IPS-20b (cell line): Measurements from ENCODE around the gene GUCA1A.

Source experiments
- H3K27ac ChIP-seq: one replicate; pipeline ENCODE4 v1.5.1; 2013; ENCODE audit warnings: low read length
- H3K27me3 ChIP-seq: 2 replicates; pipeline ENCODE4 v1.6.1; 2013; ENCODE audit warnings: mild to moderate bottlenecking, low read length, inconsistent platforms; ENCODE audit not compliant: insufficient read depth
- H3K36me3 ChIP-seq: 2 replicates; pipeline ENCODE4 v1.6.1; 2013; ENCODE audit warnings: low read depth, mild to moderate bottlenecking, inconsistent platforms, low read length, moderate library complexity; ENCODE audit not compliant: insufficient read depth
- H3K4me1 ChIP-seq: 2 replicates; pipeline ENCODE4 v1.6.1; 2013; ENCODE audit warnings: mild to moderate bottlenecking, control low read depth, inconsistent platforms, low read length, moderate library complexity; ENCODE audit not compliant: insufficient read depth
- H3K4me3 ChIP-seq: 2 replicates; pipeline ENCODE4 v1.5.1; 2013; ENCODE audit warnings: mild to moderate bottlenecking, low read length, inconsistent platforms
- H3K9ac ChIP-seq: 2 replicates; pipeline ENCODE4 v1.6.1; 2013; ENCODE audit warnings: low read depth, mild to moderate bottlenecking, inconsistent platforms, low read length, moderate library complexity
- H3K9me3 ChIP-seq: 2 replicates; pipeline ENCODE4 v1.6.1; 2013; ENCODE audit warnings: mild to moderate bottlenecking, low read depth, low read length, inconsistent platforms; ENCODE audit not compliant: insufficient read depth

GUCA1A gene

DNA sequence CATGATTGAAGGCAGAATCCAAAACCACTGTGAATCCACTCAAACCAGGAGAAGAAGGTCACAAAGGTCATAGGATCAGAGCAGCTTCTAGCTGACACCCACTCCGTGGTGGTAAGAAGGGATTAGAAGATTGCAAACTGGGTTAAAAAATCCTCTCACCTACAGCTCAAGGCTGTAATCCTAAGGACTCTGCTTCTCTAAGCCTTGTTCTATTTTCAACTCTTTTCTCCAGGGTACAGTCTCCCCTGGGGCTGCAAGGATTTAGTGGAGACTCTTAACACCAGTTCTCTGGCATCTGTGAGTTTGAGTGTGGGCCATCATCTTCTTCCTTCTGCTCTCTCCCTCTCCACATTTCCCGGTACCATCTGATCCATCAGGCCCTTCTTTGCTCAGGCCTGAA is at the start of gene GUCA1A:
GUCA1A (plus strand) TSS at position 264 of the 400 bp plus-strand sequence. CDS start 250 bp downstream, outside the sequence.
- H3K27ac ChIP-seq = no peak within 1 kb of the TSS
- 0 out of 2 replicates have a peak, but pooled peaks cover 4% of the 10 kb centered on the region for H3K27me3 ChIP-seq
- H3K4me1 ChIP-seq = peaks cover 10% of the 10 kb centered on the region; the same call in 1 of the 2 replicates
- H3K36me3 ChIP-seq = no peaks in the 10 kb centered on the region
- no peak within 1 kb of the TSS for H3K9ac ChIP-seq
- no peaks in the 10 kb centered on the region for H3K9me3 ChIP-seq
- no peak within 1 kb of the TSS for H3K4me3 ChIP-seq

DNA sequence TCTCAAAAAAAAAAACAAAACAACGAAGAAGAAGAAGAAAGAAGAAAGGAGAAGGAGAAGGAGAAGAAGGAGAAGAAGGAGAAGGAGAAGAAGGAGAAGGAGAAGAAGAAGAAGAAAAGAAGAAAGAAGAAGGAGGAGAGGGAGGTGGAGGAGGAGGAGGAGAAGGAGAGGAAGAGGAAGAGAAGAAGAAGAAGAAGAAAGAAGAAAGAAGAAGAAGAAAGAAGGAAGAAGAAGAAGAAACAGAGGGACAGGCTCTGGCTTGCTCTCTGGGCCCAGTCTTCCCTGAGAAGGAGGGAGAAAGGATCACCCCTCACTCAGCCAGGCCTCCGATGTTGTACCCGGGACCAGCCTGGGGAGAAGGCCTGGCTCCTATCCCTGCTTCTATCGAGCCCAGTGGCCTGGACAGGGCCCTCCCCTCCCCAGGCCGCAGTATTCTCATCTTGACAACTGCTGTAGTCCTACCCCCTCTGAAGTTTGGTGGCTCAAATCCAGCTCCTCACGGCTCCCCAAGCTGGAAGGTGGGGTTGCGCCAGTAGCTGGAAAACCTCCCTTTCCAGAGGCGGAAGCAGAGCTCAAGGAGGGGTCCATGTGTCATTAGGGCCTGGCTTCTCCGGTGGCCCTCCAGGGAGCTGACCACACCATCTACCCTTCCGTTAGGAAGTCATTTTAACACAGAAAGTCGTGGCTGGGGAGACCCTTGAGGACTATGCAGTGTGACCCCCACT is 49.6 kb upstream of the GUCA1A start:
- Histone ChIP-seq H3K4me3 (no peak overlapping the region), H3K36me3 (peaks cover 54% of the 10 kb centered on the region), H3K27ac (no peak overlapping the region), H3K9ac (no peak overlapping the region), H3K4me1 (no peaks in the 10 kb centered on the region), H3K27me3 (no peaks in the 10 kb centered on the region), H3K9me3 (no peaks in the 10 kb centered on the region)

DNA sequence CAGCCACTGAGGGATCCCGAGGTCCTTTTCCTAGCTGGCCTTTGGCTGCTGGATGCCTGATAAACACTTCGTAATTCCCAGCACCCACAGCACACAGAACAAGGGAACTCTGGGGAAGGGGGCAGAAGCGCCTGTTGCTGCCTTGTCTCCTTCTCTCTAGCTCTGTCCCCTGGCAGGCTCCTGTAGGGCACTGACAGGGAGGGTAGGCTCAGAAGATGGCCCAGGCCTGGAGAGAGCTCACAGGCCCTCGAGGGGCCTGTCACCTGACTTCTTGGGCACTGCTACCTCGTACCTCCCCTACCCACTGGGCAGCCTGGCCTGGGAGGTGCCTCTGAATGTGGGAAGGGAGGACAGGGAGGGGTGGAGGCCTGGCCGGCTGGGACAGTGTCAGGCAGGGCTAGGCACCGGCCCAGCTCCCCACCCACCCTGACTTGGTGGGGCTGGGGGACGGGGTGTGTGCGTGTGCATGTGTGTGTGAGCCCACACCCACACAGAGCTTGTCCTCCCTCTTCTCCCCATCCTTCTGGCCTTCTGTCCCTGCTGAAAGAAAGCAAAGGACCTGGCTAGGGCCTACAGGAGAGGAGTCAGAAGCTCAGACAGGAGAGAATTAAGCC is 48.8 kb upstream of the GUCA1A start:
- Histone ChIP-seq H3K9me3 (no peaks in the 10 kb centered on the region), H3K4me3 (no peak overlapping the region), H3K4me1 (no peaks in the 10 kb centered on the region), H3K36me3 (peaks cover 62% of the 10 kb centered on the region), H3K27me3 (no peaks in the 10 kb centered on the region), H3K9ac (no peak overlapping the region), H3K27ac (no peak overlapping the region)

DNA sequence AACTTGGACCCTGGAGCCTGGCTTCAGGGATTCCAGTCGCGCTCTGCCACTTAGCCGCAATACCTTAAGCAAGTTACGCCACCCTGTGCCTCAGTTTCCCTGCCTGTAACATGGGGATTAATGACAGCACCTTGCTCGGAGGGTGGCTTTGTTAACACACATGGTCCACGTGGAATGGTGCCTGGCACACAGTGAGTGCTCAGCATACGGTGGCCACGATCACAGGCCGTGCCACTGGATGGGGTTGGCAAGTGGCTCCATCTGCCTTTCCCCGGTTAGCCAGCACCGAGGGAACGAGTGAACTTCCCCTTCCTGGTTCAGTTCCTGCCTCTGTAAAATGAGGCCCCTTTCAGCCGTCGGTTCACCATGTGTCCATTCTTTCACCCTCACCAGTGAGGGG is 47.9 kb upstream of the GUCA1A start:
- no peaks in the 10 kb centered on the region for H3K4me1 ChIP-seq
- H3K27ac ChIP-seq = no peak overlapping the region
- H3K4me3 ChIP-seq = no peak overlapping the region
- H3K9me3 ChIP-seq = no peaks in the 10 kb centered on the region
- no peak overlapping the region for H3K9ac ChIP-seq
- peaks cover 71% of the 10 kb centered on the region for H3K36me3 ChIP-seq
- no peaks in the 10 kb centered on the region for H3K27me3 ChIP-seq

DNA sequence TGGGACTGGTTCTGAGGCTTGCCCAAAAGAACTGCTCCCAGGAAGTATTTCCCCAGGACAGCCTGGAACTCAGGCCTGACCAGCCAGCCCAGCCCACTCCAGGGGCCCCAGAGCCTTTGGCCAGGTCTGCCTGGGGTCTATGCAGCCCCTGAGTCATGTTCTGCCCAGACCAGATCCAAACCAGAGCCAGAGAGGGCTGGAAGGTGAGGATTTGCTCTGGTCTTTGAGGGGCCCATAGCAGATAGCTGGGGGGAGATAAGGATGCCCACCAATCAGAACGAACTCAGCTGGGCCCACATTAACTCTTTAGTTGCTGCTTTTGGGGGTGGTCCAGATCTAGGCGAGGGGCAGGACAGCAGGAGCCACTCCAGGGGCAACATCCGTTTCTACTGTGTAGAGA is 47.5 kb upstream of the GUCA1A start:
- H3K27me3 ChIP-seq = no peaks in the 10 kb centered on the region
- peaks cover 76% of the 10 kb centered on the region for H3K36me3 ChIP-seq
- no peak overlapping the region for H3K27ac ChIP-seq
- H3K9me3 ChIP-seq = no peaks in the 10 kb centered on the region
- no peaks in the 10 kb centered on the region for H3K4me1 ChIP-seq
- H3K4me3 ChIP-seq = no peak overlapping the region
- H3K9ac ChIP-seq = no peak overlapping the region

DNA sequence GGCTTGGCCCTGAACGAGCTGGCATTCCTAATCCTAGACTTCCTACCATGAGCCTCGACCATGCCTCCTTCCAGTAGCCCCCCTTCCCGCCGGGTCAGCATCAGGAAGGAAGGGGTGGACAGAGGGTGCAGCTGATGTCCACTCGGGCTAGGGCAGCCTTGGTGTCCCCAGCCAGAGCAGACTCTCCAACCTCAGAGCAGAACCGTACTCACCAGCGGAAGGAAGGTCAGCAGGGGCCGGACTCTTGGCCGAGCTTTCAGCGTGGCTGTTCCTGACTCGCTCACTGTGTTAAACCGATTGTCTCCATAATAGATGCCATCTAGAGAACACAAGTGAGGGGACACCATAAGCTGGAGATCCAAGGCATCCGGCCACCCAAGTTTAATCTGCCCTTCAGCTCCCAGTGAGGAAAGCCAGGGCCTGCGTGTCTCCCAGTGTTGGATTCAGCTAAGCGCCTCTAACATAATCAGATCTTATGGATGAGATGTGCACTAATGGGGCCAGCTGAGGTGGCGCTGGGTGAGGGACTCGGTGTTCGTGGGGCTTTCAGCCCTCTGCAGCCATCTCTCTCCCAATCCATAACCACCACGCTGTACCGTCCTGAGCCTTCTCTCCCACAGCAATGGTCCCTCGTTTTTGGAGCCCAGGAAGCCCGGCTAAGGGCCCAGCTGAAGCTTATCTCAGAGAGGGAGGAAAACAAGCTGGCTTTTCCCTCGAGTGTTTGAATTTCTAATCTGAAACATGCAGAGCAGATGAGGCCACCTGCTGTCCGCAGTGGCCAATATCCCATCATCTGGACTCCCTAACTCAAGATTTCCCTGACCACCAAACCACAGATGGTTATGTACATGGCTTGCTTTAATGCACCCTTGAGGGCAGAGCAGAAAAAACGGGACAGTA is 44.5 kb upstream of the GUCA1A start:
- no peak overlapping the region for H3K27ac ChIP-seq
- no peaks in the 10 kb centered on the region for H3K9me3 ChIP-seq
- H3K4me3 ChIP-seq = no peak overlapping the region
- H3K27me3 ChIP-seq = no peaks in the 10 kb centered on the region
- peaks cover 78% of the 10 kb centered on the region for H3K36me3 ChIP-seq
- H3K9ac ChIP-seq = no peak overlapping the region
- peaks cover 5% of the 10 kb centered on the region; the same call in 1 of the 2 replicates for H3K4me1 ChIP-seq

DNA sequence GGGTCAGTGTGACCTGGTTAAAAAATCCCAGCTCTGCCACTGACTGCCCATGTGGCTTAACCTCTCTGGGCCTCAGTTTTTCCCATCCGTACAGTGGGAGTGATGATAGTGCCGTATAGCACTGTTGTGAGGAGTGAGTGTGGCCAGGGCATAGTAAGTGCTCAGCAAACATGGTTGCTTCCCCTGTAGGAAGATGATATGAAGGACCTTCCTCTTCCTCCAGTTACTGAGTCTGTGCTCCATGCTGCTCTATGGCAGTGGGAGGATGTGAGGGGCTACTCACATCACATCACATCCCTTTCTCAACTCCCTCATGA is 43.8 kb upstream of the GUCA1A start:
- Histone ChIP-seq H3K4me3 (no peak overlapping the region), H3K36me3 (peaks cover 84% of the 10 kb centered on the region), H3K9ac (no peak overlapping the region), H3K27me3 (no peaks in the 10 kb centered on the region), H3K27ac (no peak overlapping the region), H3K4me1 (peaks cover 5% of the 10 kb centered on the region; the same call in 1 of the 2 replicates), H3K9me3 (no peaks in the 10 kb centered on the region)

DNA sequence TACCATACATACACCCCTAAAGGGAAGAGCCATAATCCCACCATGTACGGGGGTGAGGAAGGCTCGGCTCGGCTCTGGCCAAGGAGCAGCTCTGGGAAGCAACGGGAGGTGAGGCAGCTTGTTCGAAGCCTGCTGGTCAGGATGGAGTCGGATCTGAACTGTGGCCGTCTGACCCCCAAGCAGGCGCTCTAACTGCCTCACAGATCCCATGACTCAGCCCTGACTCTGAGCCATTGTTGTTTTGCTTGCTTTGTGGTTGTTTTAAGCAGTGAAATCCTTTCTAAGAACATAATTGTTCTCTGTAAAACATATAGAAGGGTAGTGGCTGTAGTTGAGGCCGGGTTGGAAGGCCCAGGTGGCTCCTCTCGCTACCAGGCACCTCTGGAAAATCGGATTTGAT is 41.6 kb upstream of the GUCA1A start:
- H3K36me3 ChIP-seq = peaks cover 68% of the 10 kb centered on the region
- H3K27ac ChIP-seq = no peak overlapping the region
- H3K4me3 ChIP-seq = no peak overlapping the region
- H3K9ac ChIP-seq = no peak overlapping the region
- no peaks in the 10 kb centered on the region for H3K9me3 ChIP-seq
- peaks cover 18% of the 10 kb centered on the region; the same call in 1 of the 2 replicates for H3K4me1 ChIP-seq
- no peaks in the 10 kb centered on the region for H3K27me3 ChIP-seq

DNA sequence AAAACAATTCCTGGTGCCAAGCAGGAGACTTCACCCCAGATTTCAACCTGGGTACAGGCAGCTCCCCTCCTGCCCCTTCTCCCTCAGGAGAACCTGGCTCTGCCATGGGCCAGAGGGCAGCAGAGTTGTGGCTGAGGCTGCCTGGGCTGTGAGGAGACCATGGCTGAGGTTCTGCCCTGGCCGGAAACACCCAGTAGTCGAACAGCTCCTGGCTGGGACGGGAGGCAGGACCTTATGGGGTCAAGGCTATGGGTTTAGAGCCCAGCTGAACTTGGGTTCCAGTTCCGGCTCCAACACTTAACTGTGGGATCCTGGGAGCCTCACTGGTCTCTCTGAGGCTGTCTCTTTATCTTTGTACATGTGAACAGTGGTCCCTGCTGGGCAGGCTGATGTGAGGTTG is 39.2 kb upstream of the GUCA1A start:
- H3K27ac ChIP-seq = no peak overlapping the region
- no peaks in the 10 kb centered on the region for H3K9me3 ChIP-seq
- no peak overlapping the region for H3K4me3 ChIP-seq
- H3K9ac ChIP-seq = no peak overlapping the region
- peaks cover 36% of the 10 kb centered on the region; the same call in 1 of the 2 replicates for H3K4me1 ChIP-seq
- peaks cover 46% of the 10 kb centered on the region for H3K36me3 ChIP-seq
- no peaks in the 10 kb centered on the region for H3K27me3 ChIP-seq

DNA sequence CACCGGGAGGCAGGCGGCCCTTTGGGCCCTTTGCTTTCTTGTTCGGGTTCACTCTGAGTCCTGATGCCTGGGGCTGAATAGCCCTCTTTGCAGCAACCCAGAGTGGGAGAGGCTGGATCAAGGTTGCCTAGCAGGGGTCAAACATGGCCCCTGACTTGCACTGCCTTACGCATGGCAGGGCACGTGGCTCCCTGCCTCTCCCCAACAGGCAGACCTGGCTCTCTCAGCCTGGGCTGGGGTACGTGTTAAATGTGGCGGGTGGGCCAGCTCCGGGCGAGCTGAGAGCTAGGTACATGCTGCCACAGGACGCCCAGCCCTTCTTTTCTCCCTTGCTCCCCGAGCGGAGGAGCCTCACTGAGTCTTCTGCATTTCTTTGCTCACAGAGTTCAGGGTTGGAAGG is 38.0 kb upstream of the GUCA1A start:
- Histone ChIP-seq H3K27me3 (no peaks in the 10 kb centered on the region), H3K9ac (peak overlapping the region; percentile 39; the same call in 1 of the 2 replicates), H3K36me3 (peaks cover 36% of the 10 kb centered on the region; the same call in 1 of the 2 replicates), H3K4me1 (peaks cover 48% of the 10 kb centered on the region), H3K27ac (peak overlapping the region; percentile 77), H3K4me3 (no peak overlapping the region), H3K9me3 (no peaks in the 10 kb centered on the region)

DNA sequence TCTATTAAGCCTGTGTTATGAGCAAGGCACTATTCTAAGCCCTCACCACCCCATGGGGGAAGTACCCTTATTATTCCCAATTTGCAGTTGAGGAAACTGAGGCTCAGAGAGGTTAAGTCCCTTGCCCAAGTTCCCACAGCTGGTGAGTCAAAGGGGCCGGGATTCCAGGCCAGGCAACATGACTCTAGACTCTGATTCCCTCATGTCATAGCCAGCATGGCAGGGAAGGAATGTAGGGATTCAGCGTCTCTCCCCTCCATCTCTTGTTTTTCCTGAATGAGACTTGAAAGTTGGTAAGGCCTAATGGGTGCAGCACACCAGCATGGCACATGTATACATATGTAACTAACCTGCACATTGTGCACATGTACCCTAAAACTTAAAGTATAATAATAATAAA is 37.4 kb upstream of the GUCA1A start:
- H3K4me1 ChIP-seq = peaks cover 51% of the 10 kb centered on the region

More for the DNA sequence above, 37.4 kb upstream of the GUCA1A start:
- Histone ChIP-seq H3K9me3 (no peaks in the 10 kb centered on the region), H3K27ac (peak overlapping the region; percentile 77), H3K27me3 (no peaks in the 10 kb centered on the region), H3K36me3 (peaks cover 35% of the 10 kb centered on the region; the same call in 1 of the 2 replicates), H3K4me3 (no peak overlapping the region), H3K9ac (no peak overlapping the region)
